A673 (cell line): ENCODE results near the gene ZNF254. TPM values are rescaled to one million over a fixed set of nuclear protein-coding genes. Genes with fewer than 3 reads are reported as not detected.

Experiments used
- BruUV-seq: library from RNA; stranded (reverse); fragments of 400-500 nt; replicated peaks from 2 replicates; lab custom pipeline; 2021; lab: Mats Ljungman, UMichigan
- CTCF ChIA-PET: fragments of 300-600 bp; sonication (Branson Sonifier 250); formaldehyde crosslinking; loops from one replicate; lab custom pipeline; 2022; ENCODE audit warnings: antibody characterized with exemption; lab: Charles Lee
- POLR2A ChIA-PET: fragments of 300-600 bp; sonication (Branson Sonifier 250); formaldehyde crosslinking; loops from one replicate; lab custom pipeline; 2022; ENCODE audit warnings: antibody characterized with exemption; ENCODE audit not compliant: low non-redundant PET; lab: Charles Lee
- DNase-seq: peaks from one replicate; pipeline ENCODE4 v3.0.0-alpha.2; 2015; ENCODE audit warnings: low spot score
- H3K27ac ChIP-seq: fragments of 200-600 bp; sonication (generic); 2 replicates; pipeline ENCODE4 v1.5.1; 2016; ENCODE audit warnings: mixed run types, low read depth, mild to moderate bottlenecking, mixed read lengths, antibody characterized with exemption, low read length; ENCODE audit not compliant: poor library complexity, severe bottlenecking
- H3K27me3 ChIP-seq: fragments of 200-600 bp; sonication (generic); replicated peaks from 2 replicates; pipeline ENCODE4 v1.6.1; 2017; ENCODE audit warnings: mixed run types, low read depth, mild to moderate bottlenecking, mixed read lengths, antibody characterized with exemption, low read length; ENCODE audit not compliant: insufficient read depth, poor library complexity
- H3K36me3 ChIP-seq: fragments of 200-600 bp; sonication (generic); 2 replicates; pipeline ENCODE4 v1.6.1; 2016; ENCODE audit warnings: mixed run types, mild to moderate bottlenecking, mixed read lengths, antibody characterized with exemption, low read length; ENCODE audit not compliant: insufficient read depth, poor library complexity, severe bottlenecking
- H3K4me1 ChIP-seq: fragments of 200-600 bp; sonication (generic); 2 replicates; pipeline ENCODE4 v1.6.1; 2017; ENCODE audit warnings: mixed run types, mild to moderate bottlenecking, mixed read lengths, antibody characterized with exemption, low read length; ENCODE audit not compliant: insufficient read depth, poor library complexity, severe bottlenecking
- H3K4me3 ChIP-seq: fragments of 200-600 bp; sonication (generic); 2 replicates; pipeline ENCODE4 v1.5.1; 2016; ENCODE audit warnings: low read depth, mixed run types, mild to moderate bottlenecking, mixed read lengths, low read length; ENCODE audit not compliant: poor library complexity, severe bottlenecking
- H3K9me3 ChIP-seq: fragments of 200-600 bp; sonication (generic); 2 replicates; pipeline ENCODE4 v1.6.1; 2016; ENCODE audit warnings: mixed run types, low read depth, mild to moderate bottlenecking, mixed read lengths, antibody characterized with exemption, low read length; ENCODE audit not compliant: poor library complexity, severe bottlenecking
- CTCF ChIP-seq: fragments of 300-800, 200-600 bp; sonication (generic); conservative IDR thresholded peaks from 2 replicates; pipeline ENCODE4 v1.5.1; 2017; ENCODE audit warnings: low read depth, mild to moderate bottlenecking, antibody characterized with exemption, low read length, moderate library complexity, mixed read lengths
- EZH2 ChIP-seq: fragments of 200-600 bp; sonication (generic); IDR thresholded peaks from 2 replicates; pipeline ENCODE4 v1.6.1; 2017; ENCODE audit warnings: borderline replicate concordance, low read depth, mild to moderate bottlenecking, mixed read lengths, antibody characterized with exemption, low read length; ENCODE audit not compliant: poor library complexity, severe bottlenecking
- intact Hi-C: fragments of 100-400 bp; cut with micrococcal nuclease; formaldehyde crosslinking; loops from one replicate; pipeline ENCODE4 v1.10.0; 2022; ENCODE audit not compliant: unreplicated experiment
- total RNA-seq: library from RNA; stranded (reverse); gene quantifications from 2 replicates; pipeline ENCODE4 v1.2.3, GENCODE V29; 2021

ZNF254 gene
- total RNA-seq, 1 experiment from 2014 or later: 15.5 TPM

GRCh38 chr19:24059563-24060295 is 27.3 kb upstream of the ZNF254 start:
- Histone ChIP-seq H3K9me3 (no peaks in the 10 kb centered on the region), H3K4me3 (no peak overlapping the region), H3K36me3 (peaks cover 13% of the 10 kb centered on the region), H3K4me1 (no peaks in the 10 kb centered on the region), H3K27ac (no peak overlapping the region), H3K27me3 (no peaks in the 10 kb centered on the region)
- DNase-seq: no peak
- TF ChIP-seq EZH2 (no peak), CTCF (no peak)
- POLR2A ChIA-PET: no interaction called here
- intact Hi-C loops: no loop called here
- BruUV-seq: no TSS peak
- CTCF ChIA-PET: no interaction called here

- H3K4me1 ChIP-seq: no peaks in the 10 kb centered on the region
- no peak overlapping the region for H3K4me3 ChIP-seq
- ChIA-PET CTCF (no interaction called here), POLR2A (no interaction called here)
- H3K36me3 ChIP-seq: peaks cover 9% of the 10 kb centered on the region
- H3K27ac ChIP-seq: no peak overlapping the region
- no peaks in the 10 kb centered on the region for H3K27me3 ChIP-seq
- no peak for DNase-seq
- no TSS peak for BruUV-seq
- TF ChIP-seq CTCF: no peak
- TF ChIP-seq EZH2: no peak
- H3K9me3 ChIP-seq: no peaks in the 10 kb centered on the region
- intact Hi-C loops: no loop called here
These were observed 26.2 kb upstream of the ZNF254 start for GRCh38 chr19:24060687-24061356.

GRCh38 chr19:24062190-24062589 is 24.8 kb upstream of the ZNF254 start:
- intact Hi-C loops: no loop called here
- BruUV-seq: no TSS peak
- H3K4me1 ChIP-seq: no peaks in the 10 kb centered on the region
- TF ChIP-seq CTCF (no peak), EZH2 (no peak)
- no peak overlapping the region for H3K27ac ChIP-seq
- no peak overlapping the region for H3K4me3 ChIP-seq
- no peaks in the 10 kb centered on the region for H3K27me3 ChIP-seq
- ChIA-PET CTCF (no interaction called here), POLR2A (no interaction called here)
- H3K9me3 ChIP-seq: no peaks in the 10 kb centered on the region
- H3K36me3 ChIP-seq: peaks cover 7% of the 10 kb centered on the region
- no peak for DNase-seq
